GM12878 (cell line): Measurements from ENCODE around the gene PLEKHD1. TPM values are rescaled to one million over a fixed set of nuclear protein-coding genes. Genes with fewer than 3 reads are reported as not detected.

Source experiments
- ATAC-seq: fragments of 200-7000 bp; cut with Tn5 transposase; 3 replicates; pipeline ENCODE4 v1.9.1; 2020; ENCODE audit warnings: mild to moderate bottlenecking, moderate library complexity
- BruUV-seq: library from RNA; stranded (reverse); fragments of 400-500 nt; replicated peaks from 2 replicates; lab custom pipeline; 2021; lab: Mats Ljungman, UMichigan
- CTCF ChIA-PET: fragments of 300-600 bp; sonication (Branson Sonifier 250); formaldehyde crosslinking; extraction: SDS; loops from one replicate; lab custom pipeline; 2021; ENCODE audit warnings: inconsistent platforms; lab: Yijun Ruan, JAX
- POLR2A ChIA-PET: fragments of 350-600 bp; formaldehyde crosslinking; extraction: SDS; loops from one replicate; lab custom pipeline; 2021; ENCODE audit warnings: inconsistent platforms; lab: Charles Lee
- RAD21 ChIA-PET: fragments of 300-600 bp; sonication (Branson Sonifier 250); formaldehyde crosslinking; loops from one replicate; lab custom pipeline; 2023; ENCODE audit warnings: antibody characterized with exemption; ENCODE audit not compliant: unreplicated experiment; lab: Charles Lee
- SMC1A ChIA-PET: fragments of 300-600 bp; sonication (Branson Sonifier 250); formaldehyde crosslinking; loops from one replicate; lab custom pipeline; 2023; ENCODE audit not compliant: unreplicated experiment, uncharacterized antibody; lab: Charles Lee
- DNase-seq: peaks from one replicate; pipeline ENCODE4 v3.0.0-alpha.2; 2011; ENCODE audit warnings: low read depth, low spot score
- FAIRE-seq: peaks from 3 replicates; lab custom pipeline; 2011; peaks lifted over from hg19 to GRCh38; lab: Jason Lieb, UNC
- H2AFZ ChIP-seq: 2 replicates; pipeline ENCODE4 v1.6.0; 2011; ENCODE audit warnings: low read depth, low read length, control low read depth; ENCODE audit not compliant: control insufficient read depth
- H3K27ac ChIP-seq: 2 replicates; pipeline ENCODE4 v1.5.1; 2011; ENCODE audit warnings: control low read depth; ENCODE audit not compliant: control insufficient read depth, insufficient read depth
- H3K27me3 ChIP-seq, 2 experiments: replicated peaks in 1 of 2; 2 replicates each; pipeline versions ENCODE4 v1.6.0 to v1.6.1; 2011; ENCODE audit warnings: low read length in 1 of 2; ENCODE audit not compliant: control insufficient read depth in 2 of 2, insufficient read depth in 2 of 2
- H3K36me3 ChIP-seq, 2 experiments: 2 replicates each; pipeline ENCODE4 v1.5.1; 2011; ENCODE audit warnings: low read length in 1 of 2; ENCODE audit not compliant: control insufficient read depth in 2 of 2, insufficient read depth in 2 of 2
- H3K4me1 ChIP-seq: 2 replicates; pipeline ENCODE4 v1.6.1; 2011; ENCODE audit warnings: mild to moderate bottlenecking, low read length, moderate library complexity, mixed read lengths; ENCODE audit not compliant: control insufficient read depth, insufficient read depth
- H3K4me2 ChIP-seq: 2 replicates; pipeline ENCODE4 v1.6.0; 2011; ENCODE audit warnings: control low read depth; ENCODE audit not compliant: control insufficient read depth, insufficient read depth
- H3K4me3 ChIP-seq: fragments of 200-600 bp; sonication (generic); 2 replicates; pipeline ENCODE4 v1.5.1; 2016
- H3K79me2 ChIP-seq: 2 replicates; pipeline ENCODE4 v1.6.0; 2011; ENCODE audit warnings: low read length; ENCODE audit not compliant: control insufficient read depth, insufficient read depth
- H3K9ac ChIP-seq: 2 replicates; pipeline ENCODE4 v1.8.0; 2011; ENCODE audit warnings: low read length, control low read depth, mixed read lengths; ENCODE audit not compliant: control insufficient read depth, insufficient read depth
- H3K9me3 ChIP-seq: replicated peaks from 3 replicates; pipeline ENCODE4 v1.5.1; 2011; ENCODE audit warnings: mild to moderate bottlenecking, low read length; ENCODE audit not compliant: control insufficient read depth, insufficient read depth
- H4K20me1 ChIP-seq: 2 replicates; pipeline ENCODE4 v1.6.0; 2011; ENCODE audit not compliant: control insufficient read depth, insufficient read depth
- ATF7 ChIP-seq: fragments of 450-650 bp; IDR thresholded peaks from 2 replicates; pipeline ENCODE4 v1.6.1; 2016; ENCODE audit warnings: low read depth, mild to moderate bottlenecking
- CTCF ChIP-seq, 3 experiments: IDR thresholded peaks in 2 of 3; conservative IDR thresholded peaks in 1 of 3; 2 replicates each; pipeline ENCODE4 v1.5.1; 2011; ENCODE audit warnings: low read depth in 3 of 3, low read length in 3 of 3, mild to moderate bottlenecking in 3 of 3, control low read depth in 2 of 3, moderate library complexity in 2 of 3, inconsistent platforms in 1 of 3, mixed read lengths in 1 of 3; ENCODE audit not compliant: control insufficient read depth in 2 of 3, insufficient read depth in 1 of 3; ENCODE audit errors: extremely low read depth in 1 of 3
- RAD21 ChIP-seq: IDR thresholded peaks from 2 replicates; pipeline ENCODE4 v1.6.1; 2011; ENCODE audit warnings: mild to moderate bottlenecking, low read depth, low read length, moderate library complexity; ENCODE audit not compliant: insufficient read depth
- SMARCA5 ChIP-seq: fragments of 450-650 bp; IDR thresholded peaks from 2 replicates; pipeline ENCODE4 v1.6.1; 2017; ENCODE audit warnings: mild to moderate bottlenecking
- ZNF207 ChIP-seq: fragments of 450-650 bp; IDR thresholded peaks from 2 replicates; pipeline ENCODE4 v1.6.1; 2014; ENCODE audit warnings: antibody characterized with exemption, mild to moderate bottlenecking, borderline replicate concordance
- WGBS: methylation state at CpG from one replicate; pipeline ENCODE4 v1.1.6; 2016; ENCODE audit warnings: low lambda C conversion rate; ENCODE audit not compliant: insufficient replicate concordance, insufficient coverage; ENCODE audit errors: missing lambda C conversion rate; 5-methylcytosine and 5-hydroxymethylcytosine counted together
- in situ Hi-C: fragments of 300-500 bp; cut with MboI; formaldehyde crosslinking; loops from 9 replicates; pipeline ENCODE4 v1.14.3; 2018; ENCODE audit warnings: mixed read lengths
- intact Hi-C: fragments of 100-400 bp; cut with micrococcal nuclease; formaldehyde crosslinking; loops from one replicate; pipeline ENCODE4 v1.14.2; 2022; ENCODE audit not compliant: unreplicated experiment
- polyA plus RNA-seq, 11 experiments: library from polyadenylated mRNA; depleted of rRNA in 4 of 11; unstranded in 6 of 11; stranded (reverse) in 5 of 11; fragments of >200 nt; fragmentation: Nextera tagmentation in 4 of 11; fragmentation: Illumina TruSeq in 1 of 11; extraction: Ambion mirVana in 4 of 11; extraction: Trizol in 1 of 11; gene quantifications; 1 replicate in 1 of 11; 2 replicates in 10 of 11; pipeline versions ENCODE4 v1.2.1 to v1.2.3, GENCODE V29; 2011 to 2016; ENCODE audit warnings: inconsistent platforms in 2 of 11, missing spikeins in 2 of 11, low read depth in 1 of 11
- total RNA-seq, 4 experiments: library from RNA; depleted of rRNA in 3 of 4; stranded (reverse); fragments of >200 nt in 3 of 4; fragmentation: Illumina TruSeq in 1 of 4; extraction: Trizol in 1 of 4; gene quantifications; 2 replicates each; pipeline versions ENCODE4 v1.2.1 to v1.2.3, GENCODE V29; 2013 to 2021
- TF ChIP-seq, protein P1 (sequence below): fragments of 450-650 bp; IDR thresholded peaks from 2 replicates; pipeline ENCODE4 v1.6.1; 2016; ENCODE audit warnings: mild to moderate bottlenecking, moderate library complexity, borderline replicate concordance

PLEKHD1 gene
- total and polyA plus RNA-seq, 10 of the 15 experiments (the other 5 are each of a cell fraction or from before 2014, with no cell fraction given), result 0.01 to 0.08 (median 0.04) TPM; not detected in 6

DNA sequence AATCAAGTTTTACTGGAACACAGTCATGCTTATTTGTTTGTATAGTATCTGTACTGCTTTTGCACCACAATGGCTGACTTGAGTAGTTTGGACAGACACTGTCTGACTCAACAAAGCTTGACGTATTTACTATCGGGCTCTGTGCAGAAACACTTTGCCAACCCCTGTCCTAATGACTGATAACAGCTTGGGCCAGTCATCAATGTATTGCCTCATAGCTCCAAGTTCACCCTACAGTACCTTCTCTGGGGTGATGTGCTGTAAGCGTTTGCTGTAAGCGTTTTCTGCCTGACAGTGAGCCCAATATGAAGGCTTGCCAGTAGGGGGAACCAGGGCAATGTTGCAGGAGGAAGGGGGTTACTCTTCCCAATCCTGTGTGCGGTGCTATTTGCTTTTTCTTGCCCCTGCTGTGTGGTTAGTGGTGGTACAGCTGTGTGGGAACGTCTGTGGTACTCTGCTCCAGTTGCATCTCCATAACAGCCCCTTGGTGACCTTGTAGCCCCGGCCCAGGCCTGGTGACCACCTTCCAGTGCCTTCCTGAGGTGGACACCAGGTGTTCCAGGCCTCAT, 95.6 kb downstream of the PLEKHD1 start:
- peak; percentile 74 for ATAC-seq
- ChIA-PET RAD21 (interaction anchor here (1.2 to 1.6 kb wide), 2 partner anchors 138 to 149 kb away, joined by 3 to 4 read pairs; no protein-coding TSS in a partner anchor), POLR2A (no interaction called here), SMC1A (interaction anchor here (0.9 to 1.2 kb wide), 4 partner anchors 25 to 238 kb away, joined by 3 to 5 read pairs (median 3); no protein-coding TSS in a partner anchor), CTCF (interaction anchor here (0.8 to 2.0 kb wide), 12 partner anchors 13 to 337 kb away, joined by 3 to 9 read pairs (median 4); no protein-coding TSS in a partner anchor)
- Histone ChIP-seq H3K79me2 (no peaks in the 10 kb centered on the region), H3K9me3 (no peaks in the 10 kb centered on the region; the same call in 2 of the 3 replicates), H3K36me3 (no peaks in the 10 kb centered on the region), H3K27me3 (peaks cover 0 to 1% of the 10 kb centered on the region in 2 experiments; a peak in 1 of 4 replicates), H3K4me2 (no peak overlapping the region), H3K4me1 (no peaks in the 10 kb centered on the region), H4K20me1 (no peaks in the 10 kb centered on the region), H3K4me3 (no peak overlapping the region), H3K9ac (no peak overlapping the region), H3K27ac (no peak overlapping the region), H2AFZ (no peak overlapping the region)
- TF ChIP-seq ZNF207, result no peak
- no peak for TF ChIP-seq SMARCA5
- TF ChIP-seq RAD21, result peak; percentile 39
- peak; percentile 43 to 53 (median 47) for TF ChIP-seq CTCF (IDR thresholded peaks at IDR 0.05 in 2 of 3, conservative IDR thresholded peaks at IDR 0.05 in 1 of 3; ENCODE audit: control insufficient read depth in 2 of 3, extremely low read depth in 1 of 3, insufficient read depth in 1 of 3, low read depth in 3 of 3, low read length in 3 of 3)
- TF ChIP-seq, protein P1, sequence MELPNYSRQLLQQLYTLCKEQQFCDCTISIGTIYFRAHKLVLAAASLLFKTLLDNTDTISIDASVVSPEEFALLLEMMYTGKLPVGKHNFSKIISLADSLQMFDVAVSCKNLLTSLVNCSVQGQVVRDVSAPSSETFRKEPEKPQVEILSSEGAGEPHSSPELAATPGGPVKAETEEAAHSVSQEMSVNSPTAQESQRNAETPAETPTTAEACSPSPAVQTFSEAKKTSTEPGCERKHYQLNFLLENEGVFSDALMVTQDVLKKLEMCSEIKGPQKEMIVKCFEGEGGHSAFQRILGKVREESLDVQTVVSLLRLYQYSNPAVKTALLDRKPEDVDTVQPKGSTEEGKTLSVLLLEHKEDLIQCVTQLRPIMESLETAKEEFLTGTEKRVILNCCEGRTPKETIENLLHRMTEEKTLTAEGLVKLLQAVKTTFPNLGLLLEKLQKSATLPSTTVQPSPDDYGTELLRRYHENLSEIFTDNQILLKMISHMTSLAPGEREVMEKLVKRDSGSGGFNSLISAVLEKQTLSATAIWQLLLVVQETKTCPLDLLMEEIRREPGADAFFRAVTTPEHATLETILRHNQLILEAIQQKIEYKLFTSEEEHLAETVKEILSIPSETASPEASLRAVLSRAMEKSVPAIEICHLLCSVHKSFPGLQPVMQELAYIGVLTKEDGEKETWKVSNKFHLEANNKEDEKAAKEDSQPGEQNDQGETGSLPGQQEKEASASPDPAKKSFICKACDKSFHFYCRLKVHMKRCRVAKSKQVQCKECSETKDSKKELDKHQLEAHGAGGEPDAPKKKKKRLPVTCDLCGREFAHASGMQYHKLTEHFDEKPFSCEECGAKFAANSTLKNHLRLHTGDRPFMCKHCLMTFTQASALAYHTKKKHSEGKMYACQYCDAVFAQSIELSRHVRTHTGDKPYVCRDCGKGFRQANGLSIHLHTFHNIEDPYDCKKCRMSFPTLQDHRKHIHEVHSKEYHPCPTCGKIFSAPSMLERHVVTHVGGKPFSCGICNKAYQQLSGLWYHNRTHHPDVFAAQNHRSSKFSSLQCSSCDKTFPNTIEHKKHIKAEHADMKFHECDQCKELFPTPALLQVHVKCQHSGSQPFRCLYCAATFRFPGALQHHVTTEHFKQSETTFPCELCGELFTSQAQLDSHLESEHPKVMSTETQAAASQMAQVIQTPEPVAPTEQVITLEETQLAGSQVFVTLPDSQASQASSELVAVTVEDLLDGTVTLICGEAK, result no peak
- no peak for TF ChIP-seq ATF7
- intact Hi-C loops (no loop called here), in situ Hi-C loops (loop anchor here (5.0 to 10.0 kb wide), 2 partner anchors 147 to 445 kb away; no protein-coding TSS in a partner anchor)
- BruUV-seq, result no TSS peak
- no peak for DNase-seq
- no peak for FAIRE-seq
- 4% methylated on average over 7 of the region's 7 CpGs for WGBS

Other genes with a start within 250 kb of the PLEKHD1 start
- under 0.01 and 0.05 TPM in 2 replicates for gene GALNT16, start 224.6 kb upstream of the PLEKHD1 start, total RNA-seq (2014; rRNA removed)
- gene GALNT16, start 224.6 kb upstream of the PLEKHD1 start, total RNA-seq (2014; rRNA removed; fragmentation: Illumina TruSeq; extraction: Trizol), result 0.04 TPM in 1 of 2 replicates, not detected in the other
- gene GALNT16, start 224.6 kb upstream of the PLEKHD1 start, total RNA-seq (2021), result 0.03 TPM in 1 of 2 replicates, not detected in the other
- gene GALNT16, start 224.6 kb upstream of the PLEKHD1 start, polyA plus RNA-seq (2011; rRNA removed), result 0.08 and 0.13 TPM in 2 replicates
- gene GALNT16, start 224.6 kb upstream of the PLEKHD1 start, polyA plus RNA-seq (2014; fragmentation: Illumina TruSeq; extraction: Trizol), result 0.03 TPM in 2 replicates
- under 1 TPM in 1 of 2 experiments, not detected in 1; 0.02 TPM for gene GALNT16, start 224.6 kb upstream of the PLEKHD1 start, polyA plus RNA-seq (2014; fragmentation: Nextera tagmentation; extraction: Ambion mirVana)
- gene GALNT16, start 224.6 kb upstream of the PLEKHD1 start, polyA plus RNA-seq (2014; rRNA removed), result 0.01 and 0.05 TPM in 2 replicates
- gene GALNT16, start 224.6 kb upstream of the PLEKHD1 start, polyA plus RNA-seq (2016; fragmentation: Nextera tagmentation; extraction: Ambion mirVana), result not detected
- 236 and 275 TPM in 2 replicates for gene ERH, start 86.4 kb upstream of the PLEKHD1 start, total RNA-seq (2014; rRNA removed)
- gene ERH, start 86.4 kb upstream of the PLEKHD1 start, total RNA-seq (2014; rRNA removed; fragmentation: Illumina TruSeq; extraction: Trizol), result 440 and 441 TPM in 2 replicates
- gene ERH, start 86.4 kb upstream of the PLEKHD1 start, total RNA-seq (2021), result 375 and 388 TPM in 2 replicates
- gene ERH, start 86.4 kb upstream of the PLEKHD1 start, polyA plus RNA-seq (2011; rRNA removed), result 491 and 785 TPM in 2 replicates
- 390 and 413 TPM in 2 replicates for gene ERH, start 86.4 kb upstream of the PLEKHD1 start, polyA plus RNA-seq (2014; fragmentation: Illumina TruSeq; extraction: Trizol)
- gene ERH, start 86.4 kb upstream of the PLEKHD1 start, polyA plus RNA-seq (2014; fragmentation: Nextera tagmentation; extraction: Ambion mirVana), result 100 to 1,000 TPM; 538 to 852 TPM
- gene ERH, start 86.4 kb upstream of the PLEKHD1 start, polyA plus RNA-seq (2014; rRNA removed), result 269 and 302 TPM in 2 replicates
- gene ERH, start 86.4 kb upstream of the PLEKHD1 start, polyA plus RNA-seq (2016; fragmentation: Nextera tagmentation; extraction: Ambion mirVana), result 100 to 1,000 TPM; 255 to 334 TPM
- gene SLC39A9, start 86.0 kb upstream of the PLEKHD1 start, total RNA-seq (2014; rRNA removed), result 66.3 and 76.5 TPM in 2 replicates
- 65.4 and 69.1 TPM in 2 replicates for gene SLC39A9, start 86.0 kb upstream of the PLEKHD1 start, total RNA-seq (2014; rRNA removed; fragmentation: Illumina TruSeq; extraction: Trizol)
- gene SLC39A9, start 86.0 kb upstream of the PLEKHD1 start, total RNA-seq (2021), result 55.8 and 58.7 TPM in 2 replicates
- 109 and 121 TPM in 2 replicates for gene SLC39A9, start 86.0 kb upstream of the PLEKHD1 start, polyA plus RNA-seq (2011; rRNA removed)
- 50.2 and 58.3 TPM in 2 replicates for gene SLC39A9, start 86.0 kb upstream of the PLEKHD1 start, polyA plus RNA-seq (2014; fragmentation: Illumina TruSeq; extraction: Trizol)
- gene SLC39A9, start 86.0 kb upstream of the PLEKHD1 start, polyA plus RNA-seq (2014; fragmentation: Nextera tagmentation; extraction: Ambion mirVana), result 10 to 100 TPM; 19.9 to 29.5 TPM
- gene SLC39A9, start 86.0 kb upstream of the PLEKHD1 start, polyA plus RNA-seq (2014; rRNA removed), result 35.1 and 40.9 TPM in 2 replicates
- gene SLC39A9, start 86.0 kb upstream of the PLEKHD1 start, polyA plus RNA-seq (2016; fragmentation: Nextera tagmentation; extraction: Ambion mirVana), result 10 to 100 TPM; 40.8 to 43.7 TPM
- gene CCDC177, start 90.1 kb downstream of the PLEKHD1 start, total RNA-seq (2014; rRNA removed), result not detected in 2 replicates
- not detected in 2 replicates for gene CCDC177, start 90.1 kb downstream of the PLEKHD1 start, total RNA-seq (2014; rRNA removed; fragmentation: Illumina TruSeq; extraction: Trizol)
- not detected in 2 replicates for gene CCDC177, start 90.1 kb downstream of the PLEKHD1 start, total RNA-seq (2021)
- not detected in 2 replicates for gene CCDC177, start 90.1 kb downstream of the PLEKHD1 start, polyA plus RNA-seq (2011; rRNA removed)
- gene CCDC177, start 90.1 kb downstream of the PLEKHD1 start, polyA plus RNA-seq (2014; fragmentation: Illumina TruSeq; extraction: Trizol), result not detected in 2 replicates
- gene CCDC177, start 90.1 kb downstream of the PLEKHD1 start, polyA plus RNA-seq (2014; fragmentation: Nextera tagmentation; extraction: Ambion mirVana), result not detected
- not detected in 2 replicates for gene CCDC177, start 90.1 kb downstream of the PLEKHD1 start, polyA plus RNA-seq (2014; rRNA removed)
- not detected for gene CCDC177, start 90.1 kb downstream of the PLEKHD1 start, polyA plus RNA-seq (2016; fragmentation: Nextera tagmentation; extraction: Ambion mirVana)
- 6.9 and 8.3 TPM in 2 replicates for gene SUSD6, start 126.9 kb downstream of the PLEKHD1 start, total RNA-seq (2014; rRNA removed)
- 11.0 and 11.1 TPM in 2 replicates for gene SUSD6, start 126.9 kb downstream of the PLEKHD1 start, total RNA-seq (2014; rRNA removed; fragmentation: Illumina TruSeq; extraction: Trizol)
- gene SUSD6, start 126.9 kb downstream of the PLEKHD1 start, total RNA-seq (2021), result 39.8 and 40.1 TPM in 2 replicates
- 11.3 and 16.7 TPM in 2 replicates for gene SUSD6, start 126.9 kb downstream of the PLEKHD1 start, polyA plus RNA-seq (2011; rRNA removed)
- 19.4 and 23.7 TPM in 2 replicates for gene SUSD6, start 126.9 kb downstream of the PLEKHD1 start, polyA plus RNA-seq (2014; fragmentation: Illumina TruSeq; extraction: Trizol)
- gene SUSD6, start 126.9 kb downstream of the PLEKHD1 start, polyA plus RNA-seq (2014; fragmentation: Nextera tagmentation; extraction: Ambion mirVana), result 1 to 10 TPM; 6.6 to 9.4 TPM
- 25.8 and 31.1 TPM in 2 replicates for gene SUSD6, start 126.9 kb downstream of the PLEKHD1 start, polyA plus RNA-seq (2014; rRNA removed)
- 10 to 100 TPM; 27.1 to 33.7 TPM for gene SUSD6, start 126.9 kb downstream of the PLEKHD1 start, polyA plus RNA-seq (2016; fragmentation: Nextera tagmentation; extraction: Ambion mirVana)